Stimulated activated CD8-positive, alpha-beta memory T cell treated with anti-CD3 and anti-CD28 coated beads, Interleukin-15, amount 100 ng/mL, for 4 hours (primary cell): Measurements from ENCODE around the gene EML4.

Experiments
- DNase-seq, 2 donors: peaks; one replicate each; pipeline ENCODE4 v3.0.0-alpha.2; 2020; ENCODE audit warnings: low read depth in 2 of 2

Gene EML4

GRCh38 chr2:42137125-42137841 is 31.9 kb upstream of the EML4 start:
- no peak for DNase-seq

GRCh38 chr2:42138163-42139015 is 30.8 kb upstream of the EML4 start:
- DNase-seq: no peak

GRCh38 chr2:42139101-42139500 is 30.1 kb upstream of the EML4 start:
- DNase-seq: no peak

- DNase-seq: no peak
These were observed 28.7 kb upstream of the EML4 start for GRCh38 chr2:42140496-42140895.

GRCh38 chr2:42141687-42142546 is 27.2 kb upstream of the EML4 start:
- no peak for DNase-seq

GRCh38 chr2:42142547-42143184 is 26.5 kb upstream of the EML4 start:
- DNase-seq: no peak

GRCh38 chr2:42147641-42148274 is 21.4 kb upstream of the EML4 start:
- no peak for DNase-seq

GRCh38 chr2:42150159-42150558 is 19.0 kb upstream of the EML4 start:
- no peak for DNase-seq

GRCh38 chr2:42153944-42154581 is 15.1 kb upstream of the EML4 start:
- no peak for DNase-seq

GRCh38 chr2:42156721-42157120 is 12.4 kb upstream of the EML4 start:
- DNase-seq: no peak

GRCh38 chr2:42161444-42161843 is 7.7 kb upstream of the EML4 start:
- DNase-seq: no peak

- DNase-seq: no peak
These were observed 5.6 kb upstream of the EML4 start for GRCh38 chr2:42163444-42164045.

- no peak for DNase-seq
These were observed 5.1 kb upstream of the EML4 start for GRCh38 chr2:42164046-42164445.

- DNase-seq: no peak
These were observed 4.2 kb upstream of the EML4 start for GRCh38 chr2:42164971-42165370.

GRCh38 chr2:42167458-42167857 is 1.7 kb upstream of the EML4 start:
- no peak for DNase-seq

- no peak for DNase-seq
These were observed 574 bp upstream of the EML4 start for GRCh38 chr2:42168459-42169099.

- no peak for DNase-seq
These were observed 845 bp downstream of the EML4 start for GRCh38 chr2:42169874-42170521.

GRCh38 chr2:42170619-42171395 is 1.7 kb downstream of the EML4 start:
- DNase-seq: no peak
